ENCODE results near the gene GEMIN8.

GRCh38 chrX:14030174-14030530 lies 460 bp upstream of the GEMIN8 start:
- TF ChIP-seq CTCF (IDR thresholded peaks at IDR 0.05; ENCODE audit: insufficient read depth, low read length) (no peak), GABPA (IDR thresholded peaks at IDR 0.05; ENCODE audit: low read depth) (no peak), POLR2AphosphoS5 (IDR thresholded peaks at IDR 0.05; ENCODE audit: low read depth) (no peak), REST (IDR thresholded peaks at IDR 0.05; ENCODE audit: insufficient replicate concordance, low read depth) (no peak), SPI1 (IDR thresholded peaks at IDR 0.05; ENCODE audit: borderline replicate concordance, low read depth) (no peak)
